ENCODE results near the gene NPPA. TPM values are rescaled to one million over a fixed set of nuclear protein-coding genes. Genes with fewer than 3 reads are reported as not detected.

The NPPA gene
- total and polyA plus RNA-seq, 9 of the 15 experiments (the other 6 are each of a cell fraction or from before 2014, with no cell fraction given): not detected

DNA sequence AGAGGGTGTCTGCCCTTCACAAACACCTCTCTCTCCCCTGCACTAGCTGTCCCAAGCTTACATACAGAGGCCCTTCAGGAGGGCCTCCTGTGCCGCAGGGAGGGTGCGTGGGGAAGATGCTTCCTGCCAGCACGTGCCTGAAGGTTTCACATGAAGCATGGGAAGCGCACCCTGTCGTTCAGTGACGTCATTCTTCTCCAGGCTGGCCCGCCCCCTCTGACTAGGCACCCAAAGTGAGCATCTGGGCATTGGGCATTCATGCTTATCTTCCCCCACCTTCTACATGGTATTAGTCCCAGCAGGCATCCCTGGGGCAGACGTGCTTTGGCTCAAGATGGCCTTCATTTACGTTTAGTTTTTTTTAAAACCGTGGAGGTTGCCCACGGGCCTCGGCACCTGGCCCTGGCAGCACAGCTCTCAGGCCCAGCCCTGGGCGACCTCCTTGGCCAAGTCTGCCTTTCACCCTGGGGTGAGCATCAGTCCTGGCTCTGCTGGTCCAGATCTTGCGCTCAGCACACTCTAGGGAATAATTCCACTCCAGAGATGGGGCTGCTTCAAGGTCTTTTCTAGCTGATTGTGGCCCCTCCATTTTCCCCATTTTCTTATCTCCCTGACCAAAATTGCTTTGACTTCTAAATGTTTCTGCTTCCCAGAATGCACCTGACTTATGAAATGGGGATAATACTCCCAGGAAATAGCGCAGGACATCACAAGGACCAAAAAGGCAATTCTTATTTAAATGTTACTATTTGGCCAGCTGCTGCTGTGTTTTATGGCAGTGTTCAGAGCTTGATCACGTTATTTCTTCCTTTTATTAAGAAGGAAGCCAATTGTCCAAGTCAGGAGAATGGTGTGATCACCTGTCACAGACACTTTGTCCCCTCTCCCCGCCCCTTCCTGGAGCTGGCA is 6.1 kb downstream of the NPPA start:
- H2AFZ ChIP-seq (ENCODE audit: low read depth, low read length): peak overlapping the region; percentile 27
- no peaks in the 10 kb centered on the region for H3K79me2 ChIP-seq (ENCODE audit: control insufficient read depth, insufficient read depth, low read length)
- POLR2A ChIA-PET: interaction anchor here (0.6 to 14.0 kb wide), 11 partner anchors 9 to 518 kb away, joined by 3 to 304 read pairs (median 4); no protein-coding TSS in a partner anchor
- peak overlapping the region; percentile 69 for H3K27ac ChIP-seq (ENCODE audit: extremely low read depth, low read depth, low read length)
- no peak for ATAC-seq
- intact Hi-C loops (cut with micrococcal nuclease) (loop anchor here (1.0 to 2.0 kb wide), 3 partner anchors 23 to 126 kb away; no protein-coding TSS in a partner anchor), in situ Hi-C loops (cut with MboI) (loop anchor here (5.0 kb wide), 1 partner anchor 56 kb away; no protein-coding TSS in a partner anchor)
- CTCF ChIA-PET (ENCODE audit: low intra/inter-chr PET ratio): interaction anchor here (0.9 to 1.9 kb wide), 5 partner anchors 50 to 66 kb away, joined by 3 to 11 read pairs (median 4); no protein-coding TSS in a partner anchor
- BruUV-seq (replicated peaks): no TSS peak
- H3K27me3 ChIP-seq (ENCODE audit: control insufficient read depth in 2 of 2, insufficient read depth in 2 of 2, low read length in 2 of 2): no peaks in the 10 kb centered on the region
- H3K4me3 ChIP-seq: no peak overlapping the region
- WGBS (ENCODE audit: insufficient coverage, low coverage, missing lambda C conversion rate): 54% methylated on average over 17 of the region's 17 CpGs
- H3K9me3 ChIP-seq (replicated peaks; ENCODE audit: control insufficient read depth, insufficient read depth, low read depth, low read length): no peaks in the 10 kb centered on the region
- peak overlapping the region; percentile 73 for H3K4me2 ChIP-seq (ENCODE audit: insufficient read depth, low read length)
- H3K9ac ChIP-seq (ENCODE audit: insufficient read depth in 1 of 2, low read depth in 2 of 2, low read length in 2 of 2): peak overlapping the region; percentile 22 to 74; a peak in 3 of 4 replicates
- H4K20me1 ChIP-seq (replicated peaks; ENCODE audit: control insufficient read depth, insufficient read depth, low read length): peaks cover 5% of the 10 kb centered on the region
- no peak for FAIRE-seq
- peak in 3 of 4 experiments; percentile 46 to 50 (median 46) for DNase-seq (ENCODE audit: extremely low read depth in 1 of 4, low spot score in 3 of 4)
- H3K36me3 ChIP-seq (ENCODE audit: control insufficient read depth, insufficient read depth, low read length): peaks cover 85% of the 10 kb centered on the region
- peaks cover 37 to 53% of the 10 kb centered on the region in 2 experiments for H3K4me1 ChIP-seq (replicated peaks in 1 of 2; ENCODE audit: control insufficient read depth in 2 of 2, insufficient read depth in 2 of 2, low read length in 2 of 2)
- H3K9me1 ChIP-seq (ENCODE audit: control insufficient read depth, insufficient read depth, low read length): no peaks in the 10 kb centered on the region
- TF ChIP-seq, protein P1, sequence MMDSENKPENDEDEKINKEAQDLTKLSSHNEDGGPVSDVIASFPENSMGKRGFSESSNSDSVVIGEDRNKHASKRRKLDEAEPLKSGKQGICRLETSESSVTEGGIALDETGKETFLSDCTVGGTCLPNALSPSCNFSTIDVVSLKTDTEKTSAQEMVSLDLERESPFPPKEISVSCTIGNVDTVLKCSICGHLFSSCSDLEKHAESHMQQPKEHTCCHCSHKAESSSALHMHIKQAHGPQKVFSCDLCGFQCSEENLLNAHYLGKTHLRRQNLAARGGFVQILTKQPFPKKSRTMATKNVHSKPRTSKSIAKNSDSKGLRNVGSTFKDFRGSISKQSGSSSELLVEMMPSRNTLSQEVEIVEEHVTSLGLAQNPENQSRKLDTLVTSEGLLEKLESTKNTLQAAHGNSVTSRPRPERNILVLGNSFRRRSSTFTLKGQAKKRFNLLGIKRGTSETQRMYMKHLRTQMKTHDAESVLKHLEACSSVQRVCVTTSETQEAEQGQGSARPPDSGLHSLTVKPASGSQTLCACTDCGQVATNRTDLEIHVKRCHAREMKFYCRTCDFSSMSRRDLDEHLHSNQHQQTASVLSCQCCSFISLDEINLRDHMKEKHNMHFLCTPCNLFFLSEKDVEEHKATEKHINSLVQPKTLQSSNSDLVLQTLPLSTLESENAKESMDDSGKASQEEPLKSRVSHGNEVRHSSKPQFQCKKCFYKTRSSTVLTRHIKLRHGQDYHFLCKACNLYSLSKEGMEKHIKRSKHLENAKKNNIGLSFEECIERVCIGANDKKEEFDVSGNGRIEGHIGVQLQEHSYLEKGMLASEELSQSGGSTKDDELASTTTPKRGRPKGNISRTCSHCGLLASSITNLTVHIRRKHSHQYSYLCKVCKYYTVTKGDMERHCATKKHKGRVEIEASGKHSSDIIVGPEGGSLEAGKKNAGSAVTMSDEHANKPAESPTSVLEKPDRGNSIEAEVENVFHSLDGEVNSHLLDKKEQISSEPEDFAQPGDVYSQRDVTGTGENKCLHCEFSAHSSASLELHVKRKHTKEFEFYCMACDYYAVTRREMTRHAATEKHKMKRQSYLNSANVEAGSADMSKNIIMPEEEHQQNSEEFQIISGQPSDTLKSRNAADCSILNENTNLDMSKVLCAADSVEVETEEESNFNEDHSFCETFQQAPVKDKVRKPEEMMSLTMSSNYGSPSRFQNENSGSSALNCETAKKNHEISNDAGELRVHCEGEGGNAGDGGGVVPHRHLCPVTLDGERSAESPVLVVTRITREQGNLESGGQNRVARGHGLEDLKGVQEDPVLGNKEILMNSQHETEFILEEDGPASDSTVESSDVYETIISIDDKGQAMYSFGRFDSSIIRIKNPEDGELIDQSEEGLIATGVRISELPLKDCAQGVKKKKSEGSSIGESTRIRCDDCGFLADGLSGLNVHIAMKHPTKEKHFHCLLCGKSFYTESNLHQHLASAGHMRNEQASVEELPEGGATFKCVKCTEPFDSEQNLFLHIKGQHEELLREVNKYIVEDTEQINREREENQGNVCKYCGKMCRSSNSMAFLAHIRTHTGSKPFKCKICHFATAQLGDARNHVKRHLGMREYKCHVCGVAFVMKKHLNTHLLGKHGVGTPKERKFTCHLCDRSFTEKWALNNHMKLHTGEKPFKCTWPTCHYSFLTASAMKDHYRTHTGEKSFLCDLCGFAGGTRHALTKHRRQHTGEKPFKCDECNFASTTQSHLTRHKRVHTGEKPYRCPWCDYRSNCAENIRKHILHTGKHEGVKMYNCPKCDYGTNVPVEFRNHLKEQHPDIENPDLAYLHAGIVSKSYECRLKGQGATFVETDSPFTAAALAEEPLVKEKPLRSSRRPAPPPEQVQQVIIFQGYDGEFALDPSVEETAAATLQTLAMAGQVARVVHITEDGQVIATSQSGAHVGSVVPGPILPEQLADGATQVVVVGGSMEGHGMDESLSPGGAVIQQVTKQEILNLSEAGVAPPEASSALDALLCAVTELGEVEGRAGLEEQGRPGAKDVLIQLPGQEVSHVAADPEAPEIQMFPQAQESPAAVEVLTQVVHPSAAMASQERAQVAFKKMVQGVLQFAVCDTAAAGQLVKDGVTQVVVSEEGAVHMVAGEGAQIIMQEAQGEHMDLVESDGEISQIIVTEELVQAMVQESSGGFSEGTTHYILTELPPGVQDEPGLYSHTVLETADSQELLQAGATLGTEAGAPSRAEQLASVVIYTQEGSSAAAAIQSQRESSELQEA (IDR thresholded peaks at IDR 0.05; ENCODE audit: low read depth): no peak
- TF ChIP-seq, protein P2, sequence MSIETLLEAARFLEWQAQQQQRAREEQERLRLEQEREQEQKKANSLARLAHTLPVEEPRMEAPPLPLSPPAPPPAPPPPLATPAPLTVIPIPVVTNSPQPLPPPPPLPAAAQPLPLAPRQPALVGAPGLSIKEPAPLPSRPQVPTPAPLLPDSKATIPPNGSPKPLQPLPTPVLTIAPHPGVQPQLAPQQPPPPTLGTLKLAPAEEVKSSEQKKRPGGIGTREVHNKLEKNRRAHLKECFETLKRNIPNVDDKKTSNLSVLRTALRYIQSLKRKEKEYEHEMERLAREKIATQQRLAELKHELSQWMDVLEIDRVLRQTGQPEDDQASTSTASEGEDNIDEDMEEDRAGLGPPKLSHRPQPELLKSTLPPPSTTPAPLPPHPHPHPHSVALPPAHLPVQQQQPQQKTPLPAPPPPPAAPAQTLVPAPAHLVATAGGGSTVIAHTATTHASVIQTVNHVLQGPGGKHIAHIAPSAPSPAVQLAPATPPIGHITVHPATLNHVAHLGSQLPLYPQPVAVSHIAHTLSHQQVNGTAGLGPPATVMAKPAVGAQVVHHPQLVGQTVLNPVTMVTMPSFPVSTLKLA (conservative IDR thresholded peaks at IDR 0.05): 0 out of 4 replicates have a peak, but pooled peaks have one; percentile 26 to 32
- TF ChIP-seq, protein P3, sequence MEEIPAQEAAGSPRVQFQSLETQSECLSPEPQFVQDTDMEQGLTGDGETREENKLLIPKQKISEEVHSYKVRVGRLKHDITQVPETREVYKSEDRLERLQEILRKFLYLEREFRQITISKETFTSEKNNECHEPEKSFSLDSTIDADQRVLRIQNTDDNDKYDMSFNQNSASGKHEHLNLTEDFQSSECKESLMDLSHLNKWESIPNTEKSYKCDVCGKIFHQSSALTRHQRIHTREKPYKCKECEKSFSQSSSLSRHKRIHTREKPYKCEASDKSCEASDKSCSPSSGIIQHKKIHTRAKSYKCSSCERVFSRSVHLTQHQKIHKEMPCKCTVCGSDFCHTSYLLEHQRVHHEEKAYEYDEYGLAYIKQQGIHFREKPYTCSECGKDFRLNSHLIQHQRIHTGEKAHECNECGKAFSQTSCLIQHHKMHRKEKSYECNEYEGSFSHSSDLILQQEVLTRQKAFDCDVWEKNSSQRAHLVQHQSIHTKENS (CRISPR knock-in tag; IDR thresholded peaks at IDR 0.05): no peak
- TF ChIP-seq PTTG1 (tag; IDR thresholded peaks at IDR 0.05; ENCODE audit: low read depth) (0 out of 2 replicates have a peak, but pooled peaks have one; percentile 46), JUND (IDR thresholded peaks at IDR 0.05; ENCODE audit: borderline replicate concordance, low read depth, low read length) (peak; percentile 78), JUND (tag; IDR thresholded peaks at IDR 0.05; ENCODE audit: borderline replicate concordance, low read depth, low read length) (peak; percentile 84)

All from K562 (cell line).